GM18526 (cell line): ENCODE results near the gene PHLDA3.

ENCODE experiments used
- POLR2A ChIP-seq: IDR thresholded peaks from 3 replicates; pipeline ENCODE4 v1.6.1; 2011; ENCODE audit not compliant: insufficient read length; ENCODE audit errors: extremely low read depth

The PHLDA3 gene

DNA sequence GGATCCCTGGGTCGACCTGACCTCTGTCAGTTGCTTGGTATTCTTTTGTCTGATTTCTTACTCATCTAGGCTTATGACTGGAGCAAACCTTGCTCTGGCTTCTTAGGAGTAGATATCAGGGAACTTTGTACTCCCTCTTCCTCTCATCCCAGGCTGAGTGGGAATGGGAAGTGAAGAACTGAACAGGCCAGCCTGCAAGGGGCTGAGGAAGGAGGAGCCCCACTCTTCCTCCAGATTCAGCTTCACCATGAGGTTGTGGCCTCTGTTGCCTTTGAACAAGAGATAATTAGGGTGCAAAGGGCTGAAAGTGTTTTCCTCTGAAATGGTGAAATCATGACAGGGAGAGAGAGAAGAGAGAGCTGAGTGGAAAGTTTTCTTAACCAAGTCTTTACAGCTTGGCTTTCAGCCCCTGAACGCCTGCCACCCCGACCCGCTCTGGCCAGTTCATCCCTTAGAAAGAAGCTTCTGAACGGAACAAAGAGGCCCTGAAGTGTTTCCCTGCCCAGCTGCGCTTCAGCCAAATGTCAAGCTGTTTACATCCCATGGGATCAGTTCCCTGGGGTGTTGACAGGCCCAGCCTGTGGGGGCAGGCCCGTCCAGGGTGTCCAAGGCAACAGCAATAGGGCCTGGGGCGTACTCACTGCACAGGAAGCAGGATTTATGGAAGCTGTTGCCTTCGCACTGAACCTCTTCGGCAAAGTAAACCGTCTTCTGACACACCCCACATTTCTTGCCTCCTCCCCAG is 26.7 kb upstream of the PHLDA3 start:
- TF ChIP-seq POLR2A = no peak

DNA sequence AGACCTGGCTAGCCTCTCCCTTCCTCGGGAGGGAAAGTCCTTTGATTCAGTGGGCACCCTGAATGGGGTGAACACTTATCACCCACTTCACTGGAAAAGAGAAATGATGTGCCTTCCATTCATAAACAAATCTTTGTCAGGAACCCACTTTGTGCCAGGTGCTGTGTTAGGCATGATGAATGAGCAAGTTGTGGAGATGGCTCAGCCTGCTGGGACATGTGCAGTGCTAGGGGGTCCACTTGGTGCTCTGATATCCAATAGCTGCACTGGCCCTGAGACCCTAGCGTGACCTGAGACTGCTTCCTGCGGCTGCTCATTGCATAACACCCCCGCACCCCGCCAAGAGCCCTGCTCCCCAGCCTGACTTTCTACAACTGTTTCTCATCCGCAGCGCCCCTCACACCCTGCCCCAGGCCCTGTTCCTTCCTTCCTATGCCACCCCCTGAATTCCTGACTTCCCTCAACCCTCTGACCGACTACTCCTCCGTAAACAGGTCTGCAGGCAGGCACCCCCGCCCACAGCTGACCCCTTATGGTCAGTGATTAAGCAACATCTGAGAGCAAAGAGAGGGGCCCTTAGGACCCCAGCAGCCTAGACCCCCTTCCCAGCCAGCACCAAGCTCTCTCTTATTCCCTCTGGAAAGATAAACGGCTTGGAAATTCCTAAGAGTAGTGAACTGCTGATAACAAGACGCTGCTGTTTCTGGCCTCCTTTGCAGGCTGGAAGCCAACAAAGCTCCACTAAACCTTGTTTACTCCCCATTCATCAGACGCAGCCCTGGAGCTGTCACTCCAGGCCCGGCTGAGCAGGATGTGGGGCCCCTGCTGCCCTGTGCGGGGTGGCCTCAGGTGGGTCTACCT is 25.0 kb upstream of the PHLDA3 start:
- no peak for TF ChIP-seq POLR2A

DNA sequence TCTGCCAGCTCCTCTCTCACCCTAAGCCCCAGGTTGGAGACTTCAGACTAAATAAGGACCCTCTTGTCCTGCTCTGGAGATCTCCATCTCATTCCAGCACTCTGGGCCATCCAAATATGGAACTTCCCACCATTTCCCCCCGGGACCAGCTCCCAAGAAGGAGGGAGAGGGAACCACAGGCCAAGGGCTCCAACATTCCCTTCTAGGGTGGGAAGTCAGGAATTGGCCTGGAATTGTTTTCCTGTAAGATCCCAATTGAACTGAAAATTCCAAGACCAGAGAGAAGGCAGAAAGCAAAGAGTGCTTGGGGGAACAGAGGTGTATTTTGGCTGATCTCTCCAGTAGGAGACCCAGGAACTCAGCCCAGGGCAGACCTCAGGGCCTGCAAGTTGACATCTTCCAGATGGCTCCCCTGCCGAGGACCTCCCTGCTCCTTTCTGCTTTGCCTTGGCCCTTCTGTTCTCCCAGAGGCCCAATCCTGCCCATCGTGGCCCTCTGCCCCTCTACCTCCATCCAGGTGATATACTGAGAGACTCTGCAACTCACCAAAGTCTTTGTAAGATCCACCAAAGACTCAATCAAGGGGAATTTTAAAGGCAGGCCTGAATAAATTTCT is 23.0 kb upstream of the PHLDA3 start:
- no peak for TF ChIP-seq POLR2A

- TF ChIP-seq POLR2A = no peak
These were observed 21.7 kb upstream of the PHLDA3 start for GRCh38 chr1:201490708-201491131.

- no peak for TF ChIP-seq POLR2A
These were observed 20.8 kb upstream of the PHLDA3 start for GRCh38 chr1:201489643-201490261.

DNA sequence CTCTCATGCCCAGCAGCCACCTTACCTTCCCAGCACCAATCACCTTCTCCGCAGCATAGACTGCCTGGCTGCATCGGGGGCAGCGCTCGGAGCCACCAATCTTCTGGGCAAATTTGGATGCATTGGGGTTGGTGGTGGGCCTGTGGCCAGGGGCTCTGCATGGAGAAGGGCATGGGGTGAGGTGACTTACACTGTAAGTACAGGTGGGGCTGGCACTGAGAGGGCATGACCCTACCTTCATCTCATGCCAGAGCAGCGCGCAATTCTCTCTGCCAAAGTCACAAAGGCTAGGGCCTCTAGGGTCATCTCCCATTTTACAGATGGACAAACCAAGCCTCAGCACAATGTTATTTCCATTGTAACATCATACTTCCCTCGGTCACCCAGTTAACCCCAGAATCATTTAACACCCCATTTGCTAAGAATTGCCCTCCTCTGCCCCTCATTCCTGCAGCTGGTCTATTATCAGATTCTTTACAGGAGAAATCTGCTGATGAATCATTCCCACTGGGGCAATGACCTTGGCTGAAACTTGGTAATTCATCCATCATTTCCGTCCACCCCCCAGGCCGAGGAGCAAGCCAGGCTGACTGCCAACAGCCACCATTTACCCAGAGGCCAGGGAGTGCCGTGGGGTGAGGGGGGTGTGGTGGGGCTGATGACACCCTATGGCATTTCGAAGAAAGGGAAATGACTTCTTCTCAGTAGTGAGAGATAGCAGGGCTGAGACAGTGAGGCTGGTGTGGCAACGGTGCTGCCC is 20.0 kb upstream of the PHLDA3 start:
- no peak for TF ChIP-seq POLR2A

DNA sequence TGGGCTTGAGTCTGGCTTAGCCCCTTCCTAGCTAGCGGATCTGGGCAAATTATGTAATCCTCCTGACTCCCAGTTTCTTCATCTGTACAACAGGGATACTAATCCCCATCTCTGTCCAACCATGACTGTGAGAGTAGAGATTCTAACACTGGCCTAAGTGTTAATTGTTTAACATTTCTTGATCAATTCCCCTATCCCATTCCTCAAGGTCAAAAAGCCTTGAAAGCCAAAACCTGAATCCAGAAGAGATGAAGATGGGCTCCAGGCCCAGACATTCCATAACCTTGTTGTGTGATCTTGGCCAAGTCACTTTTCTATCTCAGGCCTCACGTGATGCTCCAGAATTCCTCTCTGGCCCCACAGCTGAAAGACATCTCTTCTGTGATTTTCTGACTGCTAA is 18.8 kb upstream of the PHLDA3 start:
- TF ChIP-seq POLR2A = no peak

GRCh38 chr1:201486187-201486586 is 17.2 kb upstream of the PHLDA3 start:
- TF ChIP-seq POLR2A = no peak

DNA sequence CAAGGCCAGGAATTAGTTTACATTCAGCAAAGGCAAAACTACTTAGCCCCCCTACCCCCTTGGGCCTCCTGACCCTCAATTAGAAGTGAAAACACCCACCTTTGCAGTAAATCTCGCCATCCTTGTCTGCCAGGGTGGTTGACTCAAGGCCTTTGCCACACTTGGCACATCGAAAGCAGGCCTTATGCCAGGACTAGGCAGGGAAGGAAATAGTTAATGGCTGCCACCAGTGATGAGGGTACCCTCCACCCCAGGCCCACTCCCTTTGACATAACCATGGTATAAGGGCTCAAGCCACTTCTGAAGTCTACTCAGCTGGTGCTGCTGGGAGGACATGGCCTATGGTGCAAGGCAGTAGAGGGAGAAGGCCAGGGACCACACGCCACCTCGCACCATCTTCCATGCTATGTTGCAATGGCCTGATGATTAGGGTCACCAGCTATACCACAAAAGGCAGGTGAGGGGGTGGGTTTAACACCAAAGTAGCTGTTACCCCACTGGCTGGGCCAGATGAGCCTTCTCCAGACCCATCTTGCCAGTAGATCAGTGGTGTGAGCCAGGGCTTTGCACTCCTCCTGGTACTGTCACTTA is 16.3 kb upstream of the PHLDA3 start:
- no peak for TF ChIP-seq POLR2A

GRCh38 chr1:201483373-201483949 is 14.5 kb upstream of the PHLDA3 start:
- TF ChIP-seq POLR2A = no peak

GRCh38 chr1:201482755-201483154 is 13.8 kb upstream of the PHLDA3 start:
- no peak for TF ChIP-seq POLR2A

GRCh38 chr1:201481761-201482493 is 12.9 kb upstream of the PHLDA3 start:
- TF ChIP-seq POLR2A = no peak

DNA sequence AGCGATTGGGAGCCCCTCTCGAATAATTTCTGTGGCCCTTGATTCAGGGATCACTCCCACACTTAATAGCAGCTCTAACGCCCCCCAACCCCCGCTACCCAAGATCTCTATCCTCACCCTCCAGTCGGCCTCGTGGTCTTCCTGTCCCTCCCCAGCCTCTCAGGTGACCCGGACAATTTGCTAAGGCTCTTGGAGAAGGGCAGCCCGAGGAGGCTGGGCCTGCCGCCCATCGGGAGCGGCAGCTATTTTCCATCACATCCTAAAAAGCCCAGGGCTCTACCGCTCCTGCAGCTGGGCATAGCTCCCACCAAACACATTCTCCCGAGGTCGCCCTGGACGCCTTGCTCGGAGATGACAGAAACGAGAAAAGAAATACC is 12.0 kb upstream of the PHLDA3 start:
- TF ChIP-seq POLR2A = no peak
